SK-N-SH (cell line): ENCODE results near the gene TFDP2. TPM values are rescaled to one million over a fixed set of nuclear protein-coding genes. Genes with fewer than 3 reads are reported as not detected.

Experiments used
- CTCF ChIA-PET: fragments of 300-600, 350-600 bp; formaldehyde crosslinking; extraction: SDS; loops from one replicate; lab custom pipeline; 2021; lab: Yijun Ruan, JAX
- POLR2A ChIA-PET: fragments of 350-600 bp; sonication (Branson Sonifier 250); formaldehyde crosslinking; extraction: SDS; loops from one replicate; lab custom pipeline; 2020; ENCODE audit warnings: antibody characterized with exemption, inconsistent platforms; lab: Yijun Ruan, JAX
- DNase-seq: peaks from one replicate; pipeline ENCODE4 v3.0.0; 2012
- H2AFZ ChIP-seq: fragments of 200-600 bp; sonication (generic); 2 replicates; pipeline ENCODE4 v1.8.1; 2016; ENCODE audit warnings: antibody characterized with exemption, mild to moderate bottlenecking, low read depth
- H3F3A ChIP-seq: fragments of 200-600 bp; sonication (generic); replicated peaks from 2 replicates; pipeline ENCODE3; 2016; ENCODE audit warnings: antibody characterized with exemption, mild to moderate bottlenecking; ENCODE audit not compliant: insufficient read depth
- H3K27ac ChIP-seq, 2 experiments: fragments of 200-500 bp in 1 of 2; fragments of 200-600 bp in 1 of 2; sonication (Bioruptor generic) in 1 of 2; sonication (generic), shearing (Covaris generic) in 1 of 2; 2 replicates each; pipeline versions ENCODE4 v1.5.1 to v1.6.1; 2014 to 2016; ENCODE audit warnings: low read depth in 2 of 2, inconsistent platforms in 1 of 2, low read length in 1 of 2, mild to moderate bottlenecking in 1 of 2, mixed read lengths in 1 of 2
- H3K27me3 ChIP-seq: fragments of 200-600 bp; sonication (generic), shearing (Covaris generic); 2 replicates; pipeline ENCODE4 v1.6.1; 2016; ENCODE audit warnings: mixed run types; ENCODE audit not compliant: insufficient read depth
- H3K36me3 ChIP-seq, 2 experiments: fragments of 200-500 bp in 1 of 2; fragments of 200-600 bp in 1 of 2; sonication (Bioruptor generic) in 1 of 2; sonication (generic) in 1 of 2; replicated peaks in 1 of 2; 2 replicates each; pipeline versions ENCODE3 to v1.5.1; 2014 to 2016; ENCODE audit warnings: low read length in 1 of 2, mild to moderate bottlenecking in 1 of 2; ENCODE audit not compliant: insufficient read depth in 2 of 2, control insufficient read depth in 1 of 2
- H3K4me1 ChIP-seq, 2 experiments: fragments of 200-500 bp in 1 of 2; fragments of 200-600 bp in 1 of 2; sonication (Bioruptor generic) in 1 of 2; sonication (generic), shearing (Covaris generic) in 1 of 2; 2 replicates each; pipeline versions ENCODE4 v1.5.1 to v1.6.1; 2014 to 2016; ENCODE audit warnings: low read depth in 1 of 2, low read length in 1 of 2, mixed run types in 1 of 2; ENCODE audit not compliant: insufficient read depth in 2 of 2, control insufficient read depth in 1 of 2
- H3K4me2 ChIP-seq: fragments of 200-600 bp; sonication (generic), shearing (Covaris generic); 2 replicates; pipeline ENCODE4 v1.6.1; 2017; ENCODE audit warnings: mixed run types
- H3K4me3 ChIP-seq, 2 experiments: fragments of 200-500 bp in 1 of 2; fragments of 200-600 bp in 1 of 2; sonication (Bioruptor generic) in 1 of 2; sonication (generic), shearing (Covaris generic) in 1 of 2; 2 replicates each; pipeline versions ENCODE4 v1.5.1 to v1.8.1; 2014 to 2016; ENCODE audit warnings: low read depth in 2 of 2, inconsistent platforms in 1 of 2, low read length in 1 of 2, mild to moderate bottlenecking in 1 of 2, mixed read lengths in 1 of 2, moderate library complexity in 1 of 2
- H3K79me2 ChIP-seq: fragments of 200-600 bp; sonication (generic); 2 replicates; pipeline ENCODE4 v1.8.1; 2017; ENCODE audit warnings: mild to moderate bottlenecking; ENCODE audit not compliant: insufficient read depth
- H3K9ac ChIP-seq: fragments of 200-600 bp; sonication (generic); 2 replicates; pipeline ENCODE4 v1.6.1; 2017; ENCODE audit warnings: mixed run types
- H3K9me2 ChIP-seq: fragments of 200-600 bp; sonication (generic); 2 replicates; pipeline ENCODE4 v1.6.1; 2017; ENCODE audit warnings: mixed run types
- H3K9me3 ChIP-seq: fragments of 200-600 bp; sonication (generic); 2 replicates; pipeline ENCODE4 v1.6.1; 2017; ENCODE audit warnings: mixed run types, mild to moderate bottlenecking, moderate library complexity
- H4K20me1 ChIP-seq: fragments of 200-600 bp; sonication (generic); 2 replicates; pipeline ENCODE4 v1.6.1; 2017; ENCODE audit warnings: mild to moderate bottlenecking, mixed run types; ENCODE audit not compliant: insufficient read depth
- CHD2 ChIP-seq: fragments of 150-350 bp; IDR thresholded peaks from 2 replicates; pipeline ENCODE4 v1.6.1; 2018; ENCODE audit warnings: low read length; ENCODE audit not compliant: partially characterized antibody
- ELF1 ChIP-seq: IDR thresholded peaks from 2 replicates; pipeline ENCODE4 v1.4.0; 2012
- FOSL2 ChIP-seq: IDR thresholded peaks from 2 replicates; pipeline ENCODE4 v1.4.0; 2012; ENCODE audit warnings: low read depth, mild to moderate bottlenecking, moderate library complexity, borderline replicate concordance
- FOXM1 ChIP-seq: IDR thresholded peaks from 2 replicates; pipeline ENCODE4 v1.4.0; 2012; ENCODE audit warnings: low read depth, mild to moderate bottlenecking
- GATA2 ChIP-seq: sonication (generic); formaldehyde crosslinking; IDR thresholded peaks from 2 replicates; pipeline ENCODE4 v1.5.0; 2020; ENCODE audit warnings: mild to moderate bottlenecking, missing genetic modification reagents
- JUND ChIP-seq: IDR thresholded peaks from 2 replicates; pipeline ENCODE4 v1.4.0; 2012
- NFIC ChIP-seq: IDR thresholded peaks from 2 replicates; pipeline ENCODE4 v1.4.0; 2012; ENCODE audit warnings: borderline replicate concordance
- POLR2AphosphoS5 ChIP-seq: IDR thresholded peaks from 2 replicates; pipeline ENCODE4 v1.6.1; 2012; ENCODE audit warnings: low read depth, low read length
- REST ChIP-seq: IDR thresholded peaks from 2 replicates; pipeline ENCODE4 v1.6.1; 2012; ENCODE audit warnings: mild to moderate bottlenecking, low read depth, low read length, moderate library complexity
- RFX5 ChIP-seq: IDR thresholded peaks from 2 replicates; pipeline ENCODE4 v1.6.1; 2012; ENCODE audit warnings: mild to moderate bottlenecking, improper control_type of control experiment, low read length
- SIN3A ChIP-seq: IDR thresholded peaks from 2 replicates; pipeline ENCODE4 v1.6.1; 2012; ENCODE audit warnings: low read depth, mild to moderate bottlenecking, low read length, moderate library complexity, borderline replicate concordance
- TAF1 ChIP-seq: IDR thresholded peaks from 2 replicates; pipeline ENCODE4 v1.6.1; 2012; ENCODE audit warnings: low read depth, mild to moderate bottlenecking, low read length, moderate library complexity, borderline replicate concordance
- TCF12 ChIP-seq: IDR thresholded peaks from 2 replicates; pipeline ENCODE4 v1.4.0; 2012
- TEAD4 ChIP-seq: IDR thresholded peaks from 2 replicates; pipeline ENCODE4 v1.4.0; 2012; ENCODE audit warnings: mild to moderate bottlenecking, borderline replicate concordance; ENCODE audit not compliant: insufficient read depth
- ZBTB33 ChIP-seq: IDR thresholded peaks from 2 replicates; pipeline ENCODE4 v1.4.0; 2012; ENCODE audit warnings: low read depth, borderline replicate concordance
- WGBS: methylation state at CpG from one replicate; pipeline ENCODE4 v1.1.6; 2017; ENCODE audit warnings: low lambda C conversion rate; 5-methylcytosine and 5-hydroxymethylcytosine counted together
- polyA plus RNA-seq, 3 experiments: library from polyadenylated mRNA; depleted of rRNA; stranded (reverse); fragments of >200 nt; gene quantifications; 2 replicates each; pipeline ENCODE4 v1.2.3, GENCODE V29; 2012
- TF ChIP-seq, protein P1 (sequence below): IDR thresholded peaks from 2 replicates; pipeline ENCODE4 v1.4.0; 2012; ENCODE audit warnings: low read depth, borderline replicate concordance
- TF ChIP-seq, protein P2 (sequence below): IDR thresholded peaks from 2 replicates; pipeline ENCODE4 v1.4.0; 2012; ENCODE audit warnings: low read depth
- TF ChIP-seq, protein P3 (sequence below): fragments of 150-350 bp; IDR thresholded peaks from 2 replicates; pipeline ENCODE4 v1.6.1; 2017; ENCODE audit warnings: antibody characterized with exemption, low read length, low read depth, borderline replicate concordance

The TFDP2 gene
- polyA plus RNA-seq, 1 of the 3 experiments (the other 2 are of a cell fraction): 8.6 TPM

GRCh38 chr3:142151828-142152227 is 2.5 kb upstream of the TFDP2 start:
- Histone ChIP-seq H4K20me1 (no peaks in the 10 kb centered on the region), H3K9me3 (no peaks in the 10 kb centered on the region), H3K9ac (no peak overlapping the region), H3K9me2 (no peaks in the 10 kb centered on the region), H3K4me2 (no peak overlapping the region), H3K4me1 (peaks cover 0 to 9% of the 10 kb centered on the region in 2 experiments; a peak in 3 of 4 replicates), H3K4me3 (no peak overlapping the region), H3K79me2 (peaks cover 16% of the 10 kb centered on the region), H3K27ac (no peak overlapping the region), H2AFZ (no peak overlapping the region), H3K36me3 (no peaks in the 10 kb centered on the region), H3K27me3 (no peaks in the 10 kb centered on the region), H3F3A (no peaks in the 10 kb centered on the region)
- 46% methylated on average over 1 of the region's 1 CpG for WGBS
- CTCF ChIA-PET: interaction anchor here (0.6 to 1.5 kb wide), 4 partner anchors 13 to 565 kb away, joined by 3 to 4 read pairs (median 3); no protein-coding TSS in a partner anchor
- POLR2A ChIA-PET: no interaction called here
- no peak for DNase-seq
- TF ChIP-seq, protein P1, sequence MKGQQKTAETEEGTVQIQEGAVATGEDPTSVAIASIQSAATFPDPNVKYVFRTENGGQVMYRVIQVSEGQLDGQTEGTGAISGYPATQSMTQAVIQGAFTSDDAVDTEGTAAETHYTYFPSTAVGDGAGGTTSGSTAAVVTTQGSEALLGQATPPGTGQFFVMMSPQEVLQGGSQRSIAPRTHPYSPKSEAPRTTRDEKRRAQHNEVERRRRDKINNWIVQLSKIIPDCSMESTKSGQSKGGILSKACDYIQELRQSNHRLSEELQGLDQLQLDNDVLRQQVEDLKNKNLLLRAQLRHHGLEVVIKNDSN: no peak
- TF ChIP-seq SIN3A: no peak
- TF ChIP-seq, protein P2, sequence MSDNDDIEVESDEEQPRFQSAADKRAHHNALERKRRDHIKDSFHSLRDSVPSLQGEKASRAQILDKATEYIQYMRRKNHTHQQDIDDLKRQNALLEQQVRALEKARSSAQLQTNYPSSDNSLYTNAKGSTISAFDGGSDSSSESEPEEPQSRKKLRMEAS: no peak
- no peak for TF ChIP-seq NFIC
- TF ChIP-seq CHD2: no peak
- TF ChIP-seq FOXM1: no peak
- TF ChIP-seq TEAD4: no peak
- TF ChIP-seq POLR2AphosphoS5: no peak
- no peak for TF ChIP-seq REST
- no peak for TF ChIP-seq TCF12
- TF ChIP-seq ZBTB33: no peak
- TF ChIP-seq ELF1: no peak
- TF ChIP-seq, protein P3, sequence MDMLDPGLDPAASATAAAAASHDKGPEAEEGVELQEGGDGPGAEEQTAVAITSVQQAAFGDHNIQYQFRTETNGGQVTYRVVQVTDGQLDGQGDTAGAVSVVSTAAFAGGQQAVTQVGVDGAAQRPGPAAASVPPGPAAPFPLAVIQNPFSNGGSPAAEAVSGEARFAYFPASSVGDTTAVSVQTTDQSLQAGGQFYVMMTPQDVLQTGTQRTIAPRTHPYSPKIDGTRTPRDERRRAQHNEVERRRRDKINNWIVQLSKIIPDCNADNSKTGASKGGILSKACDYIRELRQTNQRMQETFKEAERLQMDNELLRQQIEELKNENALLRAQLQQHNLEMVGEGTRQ: no peak
- no peak for TF ChIP-seq FOSL2
- no peak for TF ChIP-seq JUND
- TF ChIP-seq GATA2 (CRISPR knock-in tag): no peak
- TF ChIP-seq TAF1: no peak
- no peak for TF ChIP-seq RFX5
